Glomerular endothelial cell (primary cell): ENCODE measurements around the gene HLA-DRB5. TPM values are rescaled to one million over a fixed set of nuclear protein-coding genes. Genes with fewer than 3 reads are reported as not detected.
A peak's percentile ranks its signal among the peaks of the same experiment; 100 is the strongest.
"Not testable (repeated sequence)": the region's sequence is repeated elsewhere in the genome, so short reads cannot be mapped to it uniquely, and the experiment has no call there.

Experiments used
- DNase-seq: peaks from one replicate; pipeline ENCODE4 v3.0.0-alpha.2; 2011; ENCODE audit warnings: low read depth, low spot score; ENCODE audit errors: extremely low read depth
- total RNA-seq: library from RNA; depleted of rRNA; stranded (reverse); fragments of >200 nt; gene quantifications from 2 replicates; pipeline ENCODE4 v1.2.3, GENCODE V29; 2015

The HLA-DRB5 gene
- 0.70 TPM in 1 of 2 replicates, not detected in the other for total RNA-seq

DNA sequence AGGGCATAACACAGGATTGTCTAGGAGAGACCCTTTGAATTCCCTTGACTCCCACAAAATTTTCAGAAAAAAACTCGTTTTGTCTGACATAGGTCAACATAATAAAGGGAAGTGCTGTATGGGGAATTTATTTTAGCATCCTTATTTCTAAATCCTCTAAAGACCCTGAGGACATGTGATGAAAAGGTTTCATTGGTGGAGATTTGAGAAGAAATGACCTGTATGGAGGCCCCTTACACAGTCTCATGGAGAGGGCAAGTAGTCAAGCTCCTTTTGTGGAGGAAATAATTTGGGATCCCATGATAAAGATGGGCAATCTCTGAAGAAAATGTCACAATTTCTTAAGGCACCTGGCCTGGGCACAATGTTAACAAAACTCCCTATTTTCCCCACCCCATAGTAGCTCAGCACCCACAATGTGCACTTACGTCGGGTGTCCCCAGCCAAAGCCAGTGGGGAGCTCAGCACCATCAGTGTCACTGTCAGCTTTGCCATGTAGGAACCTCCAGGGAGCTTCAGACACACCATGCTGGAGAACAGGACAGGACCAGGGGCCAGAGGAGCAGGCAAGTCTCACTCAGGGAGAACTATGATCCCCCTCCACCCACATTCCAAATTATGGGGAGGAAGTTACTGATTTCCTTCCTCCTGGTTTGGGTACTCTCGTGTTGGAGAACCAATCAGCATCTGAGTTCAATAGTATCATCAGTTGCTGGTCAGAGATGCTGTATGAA is at the start of gene HLA-DRB5:
Gene HLA-DRB5, minus strand, starts transcription at position 591 of the 734 bp plus-strand sequence. Its CDS starts 63 bp downstream, at position 528.
- no peak for DNase-seq

DNA sequence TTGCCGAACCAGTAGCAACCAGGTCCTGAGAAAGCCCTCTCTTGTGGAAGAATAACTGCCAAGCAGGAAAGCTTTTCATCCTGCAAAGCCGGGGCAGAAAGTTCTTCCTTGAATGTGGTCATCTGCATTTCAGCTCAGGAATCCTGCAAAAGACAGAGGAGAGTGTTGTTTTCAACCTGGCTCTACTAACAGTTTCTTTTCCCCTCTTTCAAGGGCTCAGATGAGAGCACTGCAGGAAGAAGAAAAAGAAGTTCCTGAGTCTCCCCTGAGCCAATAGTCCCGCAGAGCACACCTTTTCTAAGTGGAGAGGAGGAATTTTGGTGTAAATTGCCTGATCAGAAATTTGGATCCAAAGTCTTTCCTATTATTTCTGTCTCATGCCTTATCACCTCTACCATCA is 48.9 kb upstream of the HLA-DRB5 start:
- DNase-seq, result no peak

DNA sequence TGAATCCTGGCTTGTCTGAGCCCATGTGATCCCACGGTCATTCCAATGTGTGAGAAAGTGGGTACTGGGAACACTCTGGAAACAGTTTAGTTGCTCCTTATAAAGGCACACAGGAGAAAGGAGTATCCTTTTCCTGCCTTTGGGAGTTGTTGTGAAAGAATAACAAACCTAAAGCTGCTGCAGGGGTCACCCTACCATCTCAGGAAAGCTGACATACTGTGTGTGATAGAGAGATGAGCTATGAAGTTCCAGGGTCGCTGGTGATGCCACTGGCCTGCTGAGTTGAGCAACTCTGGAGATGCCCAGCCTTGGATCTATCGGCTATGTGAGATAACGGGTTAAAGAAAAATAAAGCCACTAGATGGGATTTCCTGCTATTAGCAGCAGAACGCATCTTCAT is 47.4 kb upstream of the HLA-DRB5 start:
- not testable (repeated sequence) for DNase-seq

DNA sequence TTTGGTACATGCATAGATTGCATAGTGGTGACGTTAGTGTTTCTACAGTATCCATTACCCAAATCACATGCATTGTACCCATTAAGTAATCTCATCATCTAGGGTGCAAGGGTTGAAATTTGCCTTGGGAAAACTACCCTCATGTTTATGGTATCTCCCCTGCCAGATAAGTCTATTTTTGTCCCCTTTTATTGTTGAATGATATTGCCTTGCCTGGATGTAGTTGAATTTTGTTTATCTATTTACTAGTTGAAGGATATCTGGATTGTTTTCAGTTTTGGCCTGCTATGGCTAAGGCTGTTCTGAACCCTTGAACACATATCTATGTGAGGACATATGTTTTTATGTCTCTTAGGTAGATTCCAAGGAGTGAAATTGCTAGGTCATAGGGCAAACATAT is 46.2 kb upstream of the HLA-DRB5 start:
- DNase-seq, result no peak

DNA sequence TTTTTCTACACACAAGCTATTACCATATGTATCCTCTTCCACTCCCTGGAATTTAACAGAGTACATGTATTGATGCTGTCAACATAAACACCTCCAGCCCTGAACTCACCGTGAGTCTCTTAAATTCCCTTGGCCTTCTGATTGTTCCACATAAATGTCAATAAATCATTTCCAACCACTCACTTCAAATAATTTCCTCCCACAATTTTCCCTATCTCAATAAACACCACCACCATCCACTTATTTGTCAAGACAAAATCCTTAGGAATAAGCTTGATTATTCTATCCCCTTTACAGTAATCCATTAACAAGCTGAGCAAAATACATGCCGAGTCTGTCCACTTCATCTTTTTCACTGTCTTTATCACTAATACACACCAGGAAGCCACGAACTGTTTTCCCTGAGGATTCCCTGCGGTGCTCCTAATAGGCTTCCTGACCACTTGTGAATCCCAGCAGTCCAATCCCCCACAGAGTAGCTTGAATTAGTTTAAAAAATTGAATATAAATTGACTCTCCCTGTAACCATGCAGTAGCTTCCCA is 40.3 kb upstream of the HLA-DRB5 start:
- no peak for DNase-seq

DNA sequence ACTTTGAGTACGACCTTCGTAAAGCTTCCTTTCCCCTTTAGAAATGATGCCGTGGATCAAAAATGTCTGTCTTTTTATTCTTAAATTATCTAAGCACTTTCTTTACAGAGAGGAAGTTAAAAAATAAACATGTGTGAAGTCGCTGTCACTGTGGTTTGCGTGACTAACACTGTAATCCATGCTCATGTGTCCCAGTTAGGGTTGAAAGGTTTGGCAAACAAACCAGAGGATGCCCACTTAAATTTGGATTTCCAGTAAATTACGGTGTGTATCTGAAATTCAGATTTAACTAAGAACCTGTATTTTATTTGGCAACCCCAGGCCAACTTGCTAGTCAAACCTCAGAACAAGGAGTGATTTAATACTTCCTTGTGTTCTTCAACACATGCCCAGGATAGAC is 38.5 kb upstream of the HLA-DRB5 start:
- no peak for DNase-seq

DNA sequence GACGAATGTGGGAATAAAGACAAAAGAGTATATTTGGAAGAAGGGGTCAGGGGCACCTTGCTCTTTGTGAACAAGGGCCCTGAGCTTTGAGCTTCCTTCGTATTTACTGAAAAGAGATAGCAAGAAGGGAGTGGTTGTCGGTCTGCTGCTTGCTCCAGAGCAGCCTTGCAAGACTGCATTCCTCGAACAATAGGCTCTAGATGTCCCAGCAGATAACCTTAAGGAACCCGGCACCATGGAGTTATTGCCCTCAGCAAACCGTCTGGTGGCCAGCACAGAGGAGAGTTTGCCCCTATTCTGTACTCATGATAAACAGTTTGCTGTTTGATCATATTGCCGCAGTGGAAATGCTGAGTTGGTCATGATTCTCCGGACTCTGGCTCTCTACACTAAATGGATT is 36.9 kb upstream of the HLA-DRB5 start:
- no peak for DNase-seq

DNA sequence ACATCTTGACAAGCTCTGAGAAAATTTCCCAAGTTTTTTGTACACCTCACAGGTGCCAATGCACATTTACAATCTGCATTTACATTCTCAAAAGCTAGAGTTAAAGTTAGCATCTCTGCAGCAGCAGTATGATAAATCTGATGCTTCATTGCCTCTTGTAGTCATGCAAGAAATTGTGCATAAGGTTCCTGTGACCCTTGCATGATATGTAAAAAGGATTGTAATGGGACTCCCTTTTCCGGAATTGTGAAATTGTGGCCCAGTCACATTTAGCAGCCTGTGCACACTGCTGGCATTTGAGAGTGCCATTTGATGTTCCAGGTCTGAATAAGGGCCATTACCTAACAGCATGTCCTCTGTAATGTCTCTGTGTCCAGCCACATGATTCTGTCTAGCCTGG is 35.4 kb upstream of the HLA-DRB5 start:
- DNase-seq, result no peak

DNA sequence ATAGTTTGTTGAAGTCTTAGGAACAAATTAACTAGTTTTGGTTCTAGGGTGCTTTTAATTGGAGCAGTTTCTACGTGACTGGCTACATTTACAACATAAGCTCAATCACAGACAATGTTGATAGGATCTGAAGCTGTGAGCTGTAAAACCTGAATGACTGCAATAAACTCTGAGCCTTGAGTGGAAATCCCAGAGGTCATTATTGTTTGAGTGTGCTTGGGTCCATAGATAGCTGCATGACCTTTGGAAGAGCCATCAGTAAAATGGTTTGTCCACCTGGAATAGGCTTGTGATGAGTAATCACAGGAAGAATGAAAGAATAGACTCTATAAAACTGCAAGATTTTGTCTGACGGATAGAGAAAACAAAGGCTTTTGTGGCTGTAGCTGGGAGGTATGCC is 32.9 kb upstream of the HLA-DRB5 start:
- no peak for DNase-seq

DNA sequence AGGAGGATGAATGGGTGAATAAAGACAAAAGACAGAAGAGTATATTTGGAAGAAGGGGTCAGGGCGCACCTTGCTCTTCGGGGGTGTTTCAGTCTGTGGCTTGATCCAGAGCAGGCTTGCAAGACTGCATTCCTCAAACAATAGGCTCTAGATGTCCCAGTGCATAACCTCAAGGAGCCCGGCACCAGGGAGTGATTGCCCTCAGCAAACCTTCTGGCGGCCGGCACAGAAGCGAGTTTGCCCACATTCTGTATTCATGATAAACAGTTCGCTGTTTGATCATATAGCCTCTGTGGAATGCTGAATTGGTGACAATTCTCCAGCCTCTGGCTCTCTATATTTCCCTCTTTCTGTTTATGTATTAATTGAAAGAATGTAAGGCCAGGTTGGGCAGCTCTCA is 29.7 kb upstream of the HLA-DRB5 start:
- DNase-seq, result no peak

DNA sequence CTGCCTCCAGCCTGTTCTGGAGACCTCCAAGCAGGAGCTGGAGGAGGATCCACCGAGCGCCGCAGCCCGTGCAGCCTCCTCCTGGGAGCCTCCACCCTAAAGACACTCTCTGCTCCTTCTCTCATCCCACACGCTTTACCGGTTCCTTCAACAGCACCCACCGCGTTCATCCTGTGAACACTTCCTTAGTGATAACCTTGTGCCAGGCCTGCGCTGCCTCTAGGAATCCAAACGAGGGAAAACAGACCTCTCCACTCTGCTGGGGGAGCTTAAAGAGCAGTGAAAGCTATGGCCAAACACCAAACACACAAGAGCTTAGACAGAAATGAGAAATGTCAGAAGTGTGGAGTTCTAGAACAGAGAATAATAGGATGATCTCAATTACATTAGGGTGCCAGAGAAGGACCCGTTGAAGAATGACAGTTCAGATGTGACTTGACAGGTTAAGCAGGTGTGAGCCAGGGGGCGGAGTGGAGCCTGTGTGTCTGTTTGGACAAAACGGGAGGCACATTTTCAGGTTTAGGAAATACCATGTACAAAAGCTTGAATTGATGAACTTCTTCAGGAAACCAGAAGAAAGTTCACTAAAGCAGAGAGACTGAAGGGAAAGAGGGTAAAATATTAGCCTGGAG is 28.5 kb upstream of the HLA-DRB5 start:
- no peak for DNase-seq

DNA sequence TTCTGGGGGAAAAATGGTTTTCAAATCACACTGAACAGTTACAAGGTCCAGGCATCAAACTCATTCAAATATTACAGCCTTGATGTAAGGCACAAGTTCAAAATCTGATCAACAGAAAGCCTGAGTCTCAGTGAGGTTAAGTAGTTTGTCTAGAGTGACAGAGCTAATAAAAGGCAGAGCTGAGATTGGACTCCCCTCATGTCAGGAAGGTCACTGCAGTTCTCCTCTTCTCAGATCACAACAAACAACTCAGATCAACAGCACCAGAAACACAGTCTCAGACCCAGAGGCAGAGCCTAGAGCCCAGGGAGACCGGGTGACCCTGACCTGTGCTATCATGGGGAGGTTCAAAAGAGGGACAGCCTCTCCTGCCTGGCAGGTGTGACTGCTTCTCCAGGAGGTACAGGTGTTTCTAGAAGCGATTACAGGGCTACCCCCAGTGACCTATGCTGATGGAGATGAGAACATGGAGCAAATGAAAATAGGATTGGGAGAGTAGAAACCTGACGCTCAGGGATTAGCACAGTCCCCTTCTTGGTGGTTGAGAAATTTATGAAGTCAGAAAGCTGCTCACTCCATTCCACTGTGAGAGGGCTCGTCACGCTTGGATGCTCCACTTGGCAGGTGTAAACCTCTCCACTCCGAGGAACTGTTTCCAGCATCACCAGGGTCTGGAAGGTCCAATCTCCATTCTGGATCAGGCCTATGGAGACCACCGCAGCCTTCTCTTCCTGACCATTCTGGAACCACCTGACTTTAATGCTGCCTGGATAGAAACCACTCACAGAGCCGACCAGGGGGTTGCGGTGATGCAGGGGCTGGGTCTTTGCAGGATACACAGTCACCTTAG is 24.3 kb upstream of the HLA-DRB5 start:
- DNase-seq, result no peak

DNA sequence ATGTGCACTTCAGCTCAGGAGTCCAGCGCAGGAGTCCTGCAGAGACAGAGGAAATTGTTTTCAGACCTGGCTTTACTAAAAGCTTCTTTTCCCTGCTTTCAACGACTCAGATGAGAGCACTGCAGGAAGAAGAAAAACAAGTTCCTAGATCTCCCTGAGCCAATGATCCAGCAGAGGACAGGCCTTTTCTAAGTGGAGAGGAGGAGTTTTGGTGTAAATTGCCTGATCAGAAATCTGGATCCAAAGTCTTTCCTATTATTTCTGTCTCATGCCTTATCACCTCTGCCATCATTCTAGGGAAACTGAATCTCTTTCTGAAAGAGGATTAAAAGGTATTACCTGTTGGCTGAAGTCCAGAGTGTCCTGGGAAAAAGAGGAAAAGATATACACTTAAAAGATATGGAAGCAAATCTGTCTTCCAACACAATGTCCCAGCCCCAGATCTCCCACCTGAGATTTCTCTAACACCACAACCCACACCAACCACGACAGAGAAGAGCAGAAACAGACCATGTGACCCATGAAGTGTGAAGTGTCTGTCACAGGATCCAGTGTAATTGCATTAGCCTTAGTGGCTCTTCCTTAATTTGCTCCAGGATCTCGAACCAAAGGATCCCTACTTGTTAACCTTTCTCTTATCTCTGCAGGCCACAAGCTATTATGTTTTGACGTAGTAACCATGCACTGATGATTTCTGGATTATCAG is 23.1 kb upstream of the HLA-DRB5 start:
- DNase-seq, result no peak

DNA sequence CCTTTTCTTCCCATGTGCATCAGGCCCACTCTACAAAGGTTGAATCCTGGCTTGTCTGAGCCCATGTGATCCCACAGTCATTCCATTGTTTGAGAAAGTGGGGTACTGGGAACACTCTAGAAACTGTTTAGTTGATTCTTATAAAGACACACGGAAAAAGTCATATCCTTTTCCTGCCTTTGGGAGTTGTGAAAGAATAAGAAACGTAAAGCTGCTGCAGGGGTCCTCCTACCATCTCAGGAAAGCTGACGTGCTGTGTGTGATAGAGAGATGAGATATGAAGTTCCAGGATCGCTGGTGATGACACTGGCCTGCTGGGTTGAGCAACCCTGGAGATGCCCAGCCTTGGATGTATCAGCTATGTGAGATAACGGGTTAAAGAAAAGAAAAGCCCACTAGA is 21.3 kb upstream of the HLA-DRB5 start:
- peak; percentile 27 for DNase-seq

DNA sequence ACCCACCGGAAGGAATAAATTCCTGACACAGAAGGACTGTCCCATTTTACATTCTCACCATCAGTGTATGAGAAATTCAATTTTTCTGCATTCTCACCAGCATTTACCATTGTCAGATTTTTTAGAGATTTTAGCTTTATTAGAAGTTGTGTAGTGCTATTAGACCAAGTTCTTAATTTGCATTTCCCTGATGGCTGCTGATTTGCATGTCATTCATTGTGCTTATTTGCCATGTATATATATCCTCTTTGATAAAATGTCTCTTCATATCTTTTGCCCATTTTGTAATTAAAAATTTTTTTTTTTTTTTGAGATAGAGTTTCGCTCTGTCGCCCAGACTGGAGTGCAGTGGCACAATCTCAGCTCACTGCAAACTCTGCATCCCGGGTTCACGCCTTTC is 9.8 kb upstream of the HLA-DRB5 start:
- no peak for DNase-seq

DNA sequence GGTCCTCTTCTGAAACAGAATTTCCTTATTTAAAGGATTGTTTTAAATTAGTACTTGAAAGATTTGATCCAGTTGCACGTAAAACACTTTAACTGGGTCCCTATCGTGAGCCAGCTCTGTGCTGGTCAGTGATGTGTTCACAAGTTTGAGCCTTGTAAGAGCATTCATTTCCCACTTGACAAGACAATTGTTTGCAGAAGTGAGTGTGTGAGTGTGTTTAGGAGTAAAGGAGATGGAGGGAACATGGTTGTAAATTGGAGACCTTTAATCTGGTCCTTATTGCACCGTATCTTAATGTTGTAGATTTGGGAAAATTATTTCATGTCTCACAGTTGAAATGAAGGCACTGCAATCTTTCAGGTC is 325 bp upstream of the HLA-DRB5 start:
- DNase-seq, result not testable (repeated sequence)

DNA sequence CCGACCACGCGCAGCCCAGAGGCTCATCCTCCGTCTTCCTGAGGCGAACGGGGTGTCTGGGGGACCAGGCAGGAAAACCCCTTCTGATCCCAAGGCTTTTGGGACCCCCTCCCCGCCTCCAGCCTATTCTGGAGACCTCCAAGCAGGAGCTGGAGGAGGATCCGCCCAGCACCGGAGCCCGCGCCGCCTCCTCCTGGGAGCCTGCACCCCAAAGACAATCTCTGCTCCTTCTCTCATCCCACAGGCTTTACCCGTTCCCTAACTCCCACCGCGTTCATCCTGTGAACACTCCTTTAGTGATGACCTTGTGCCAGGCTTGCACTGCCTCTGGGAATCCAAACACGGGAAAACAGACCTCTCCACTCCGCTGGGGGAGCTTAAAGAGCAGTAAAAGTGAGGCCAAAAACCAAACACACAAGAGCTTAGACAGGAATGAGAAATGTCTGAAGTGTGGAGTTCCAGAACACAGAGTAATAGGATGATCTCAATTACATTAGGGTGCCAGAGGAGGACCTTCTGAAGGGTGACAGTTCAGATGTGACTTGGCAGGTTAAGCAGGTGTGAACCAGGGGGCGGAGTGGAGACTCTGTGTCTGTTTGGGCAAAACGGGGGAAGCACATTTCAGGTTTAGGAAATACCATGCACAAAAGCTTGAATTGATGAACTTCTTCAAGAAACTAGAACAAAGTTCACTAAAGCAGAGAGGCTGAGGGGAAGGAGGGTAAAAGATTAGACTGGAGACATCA is 7.6 kb downstream of the HLA-DRB5 start:
- no peak for DNase-seq

DNA sequence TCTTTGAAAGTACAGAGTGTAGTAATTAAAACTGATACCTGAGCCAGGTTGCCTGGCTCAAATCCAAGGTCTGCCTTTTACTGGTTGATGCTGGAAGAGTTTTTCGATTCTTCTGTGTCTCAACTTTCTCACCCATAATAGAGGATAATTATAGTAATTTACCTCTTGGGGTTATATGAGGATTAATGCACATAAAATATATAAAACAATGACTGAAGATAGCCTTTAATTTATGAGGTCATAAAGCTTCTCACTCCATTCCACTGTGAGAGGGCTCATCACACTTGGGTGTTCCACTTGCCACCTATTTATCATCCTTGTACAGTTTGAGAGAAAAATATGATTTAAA is 10.2 kb downstream of the HLA-DRB5 start:
- no peak for DNase-seq

DNA sequence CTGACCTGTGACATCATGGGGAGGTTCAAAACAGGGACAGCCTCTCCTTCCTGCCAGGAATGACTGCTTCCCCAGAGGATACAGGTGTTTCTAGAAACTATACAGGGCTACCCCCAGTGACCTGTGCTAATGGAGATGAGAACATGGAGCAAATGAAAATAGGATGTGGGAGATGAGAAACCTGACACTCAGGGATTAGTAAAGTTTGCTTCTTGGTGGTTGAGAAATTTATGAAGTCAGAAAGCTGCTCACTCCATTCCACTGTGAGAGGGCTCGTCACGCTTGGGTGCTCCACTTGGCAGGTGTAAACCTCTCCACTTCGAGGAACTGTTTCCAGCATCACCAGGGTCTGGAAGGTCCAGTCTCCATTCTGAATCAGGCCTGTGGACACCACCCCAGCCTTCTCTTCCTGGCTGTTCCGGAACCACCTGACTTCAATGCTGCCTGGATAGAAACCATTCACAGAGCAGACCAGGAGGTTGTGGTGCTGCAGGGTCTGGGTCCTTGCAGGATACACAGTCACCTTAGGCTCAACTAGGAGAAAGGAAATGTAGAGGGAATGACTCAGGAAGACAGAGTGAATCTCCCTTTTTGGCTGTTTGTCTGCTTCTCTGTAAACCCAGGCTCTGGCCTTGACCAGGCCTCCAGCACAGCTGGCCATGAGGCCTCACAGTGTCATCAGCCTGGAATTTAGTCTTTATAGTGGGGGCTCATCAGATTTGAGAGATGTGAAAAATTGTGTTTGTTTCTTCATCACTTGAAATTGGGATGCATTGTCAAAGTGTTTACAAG is 10.8 kb downstream of the HLA-DRB5 start:
- DNase-seq, result no peak
